GM19395 (cell line): ENCODE measurements around the gene ATF7IP.
A peak's percentile ranks its signal among the peaks of the same experiment; 100 is the strongest.
"Not testable (repeated sequence)": the region's sequence is repeated elsewhere in the genome, so short reads cannot be mapped to it uniquely, and the experiment has no call there.

Source experiments
- ATAC-seq: cut with Tn5 transposase; IDR thresholded peaks from one replicate; pipeline ENCODE4 v1.9.1; 2021; ENCODE audit warnings: mild to moderate bottlenecking, moderate library complexity; ENCODE audit not compliant: unreplicated experiment

The ATF7IP gene

GRCh38 chr12:14365294-14366208, at the start of gene ATF7IP:
TSS of gene ATF7IP (plus strand) at chr12:14365682. CDS start at chr12:14423916, 58,234 bp downstream.
- peak; percentile 80 for ATAC-seq

GRCh38 chr12:14317362-14318146, 47.9 kb upstream of the ATF7IP start:
- ATAC-seq = no peak

GRCh38 chr12:14319704-14320427, 45.6 kb upstream of the ATF7IP start:
- not testable (repeated sequence) for ATAC-seq

- ATAC-seq = no peak
These were observed 43.1 kb upstream of the ATF7IP start for GRCh38 chr12:14322403-14322802.

GRCh38 chr12:14325716-14326343, 39.7 kb upstream of the ATF7IP start:
- ATAC-seq = no peak

GRCh38 chr12:14326699-14327098, 38.8 kb upstream of the ATF7IP start:
- no peak for ATAC-seq

GRCh38 chr12:14327711-14328110, 37.8 kb upstream of the ATF7IP start:
- ATAC-seq = no peak

- ATAC-seq = no peak
These were observed 33.0 kb upstream of the ATF7IP start for GRCh38 chr12:14332482-14332881.

- no peak for ATAC-seq
These were observed 25.1 kb upstream of the ATF7IP start for GRCh38 chr12:14340371-14340770.

GRCh38 chr12:14351524-14351923, 14.0 kb upstream of the ATF7IP start:
- not testable (repeated sequence) for ATAC-seq

GRCh38 chr12:14352066-14352465, 13.4 kb upstream of the ATF7IP start:
- not testable (repeated sequence) for ATAC-seq

- not testable (repeated sequence) for ATAC-seq
These were observed 10.8 kb upstream of the ATF7IP start for GRCh38 chr12:14354665-14355064.

- no peak for ATAC-seq
These were observed 9.3 kb upstream of the ATF7IP start for GRCh38 chr12:14356147-14356546.

GRCh38 chr12:14357486-14357885, 8.0 kb upstream of the ATF7IP start:
- no peak for ATAC-seq

- no peak for ATAC-seq
These were observed 3.1 kb upstream of the ATF7IP start for GRCh38 chr12:14362352-14362751.

- no peak for ATAC-seq
These were observed 755 bp upstream of the ATF7IP start for GRCh38 chr12:14364583-14365271.

- ATAC-seq = no peak
These were observed 942 bp downstream of the ATF7IP start for GRCh38 chr12:14366209-14367039.

- ATAC-seq = peak; percentile 45
These were observed 1.7 kb downstream of the ATF7IP start for GRCh38 chr12:14367040-14367661.

- ATAC-seq = no peak
These were observed 3.8 kb downstream of the ATF7IP start for GRCh38 chr12:14369311-14369710.
